Natural killer cell (primary cell): Measurements from ENCODE around the gene LMAN2. TPM values are rescaled to one million over a fixed set of nuclear protein-coding genes. Genes with fewer than 3 reads are reported as not detected.

Experiments used
- ATAC-seq, 3 donors: fragments of 150-1000 bp in 2 of 3; fragments of 200-7000 bp in 1 of 3; cut with Tn5 transposase; 1 replicate in 1 of 3; 2 replicates in 2 of 3; pipeline ENCODE4 v1.10.0; 2021; ENCODE audit warnings: mild to moderate bottlenecking in 2 of 3, moderate library complexity in 2 of 3
- DNase-seq, 2 donors: peaks; one replicate each; pipeline versions ENCODE4 v3.0.0 to v3.0.0-alpha.2; 2013 to 2021; ENCODE audit warnings: mixed read lengths in 1 of 2
- H3K27ac ChIP-seq: one replicate; pipeline ENCODE4 v1.5.1; 2013; ENCODE audit warnings: mild to moderate bottlenecking, low read length
- H3K27me3 ChIP-seq: one replicate; pipeline ENCODE4 v1.6.1; 2013; ENCODE audit warnings: low read length; ENCODE audit not compliant: control insufficient read depth, insufficient read depth
- H3K36me3 ChIP-seq: one replicate; pipeline ENCODE4 v1.6.1; 2013; ENCODE audit warnings: low read length; ENCODE audit not compliant: control insufficient read depth, insufficient read depth
- H3K4me1 ChIP-seq: one replicate; pipeline ENCODE4 v1.6.1; 2013; ENCODE audit warnings: low read length; ENCODE audit not compliant: control insufficient read depth, insufficient read depth
- H3K4me3 ChIP-seq: one replicate; pipeline ENCODE4 v1.5.1; 2013; ENCODE audit warnings: low read length
- H3K9me3 ChIP-seq: one replicate; pipeline ENCODE4 v1.6.1; 2013; ENCODE audit warnings: low read length; ENCODE audit not compliant: control insufficient read depth, insufficient read depth
- H3K27ac Mint-ChIP-seq, 2 donors: one replicate each; pipeline ENCODE4 v1.8.0; 2022; ENCODE audit warnings: mild to moderate bottlenecking in 2 of 2, mixed read lengths in 2 of 2, moderate library complexity in 1 of 2
- H3K27me3 Mint-ChIP-seq, 2 donors: one replicate each; pipeline ENCODE4 v1.8.0; 2022; ENCODE audit warnings: low read depth in 2 of 2, mixed read lengths in 2 of 2
- H3K36me3 Mint-ChIP-seq: one replicate; pipeline ENCODE4 v1.8.0; 2022; ENCODE audit warnings: mixed read lengths
- H3K4me1 Mint-ChIP-seq, 2 donors: one replicate each; pipeline ENCODE4 v1.8.0; 2022; ENCODE audit warnings: mixed read lengths in 2 of 2
- H3K4me3 Mint-ChIP-seq: one replicate; pipeline ENCODE4 v1.8.0; 2022; ENCODE audit warnings: mild to moderate bottlenecking, moderate library complexity, mixed read lengths
- H3K9me3 Mint-ChIP-seq, 2 donors: one replicate each; pipeline ENCODE4 v1.8.0; 2022; ENCODE audit warnings: mixed read lengths in 2 of 2
- CTCF ChIP-seq: fragments of 200-600 bp; IDR thresholded peaks from one replicate; pipeline ENCODE4 v1.8.0; 2022; ENCODE audit warnings: antibody characterized with exemption
- WGBS: methylation state at CpG from one replicate; pipeline ENCODE4 v1.1.7; 2013; ENCODE audit warnings: missing lambda C conversion rate; ENCODE audit not compliant: insufficient coverage; 5-methylcytosine and 5-hydroxymethylcytosine counted together
- intact Hi-C: fragments of 100-400 bp; cut with micrococcal nuclease; formaldehyde crosslinking; loops from one replicate; pipeline ENCODE4 v1.14.2; 2022
- total RNA-seq, 4 donors: library from RNA; stranded (reverse); fragments of 120-200 nt in 1 of 4; gene quantifications; one replicate each; pipeline versions ENCODE4 v1.2.3 to v1.2.4, GENCODE V29; 2013 to 2022

LMAN2 gene
- total RNA-seq, 3 donors from 2014 or later (not counting 1 experiment from before 2014, with no cell fraction given): 112 to 124 (median 114) TPM

- Mint-ChIP-seq H3K4me1 (peaks cover 61 to 67% of the 10 kb centered on the region in 2 donors), H3K27me3 (no peaks in the 10 kb centered on the region), H3K4me3 (peak overlapping the region; percentile 90), H3K9me3 (no peaks in the 10 kb centered on the region), H3K27ac (peak overlapping the region; percentile 88 to 89), H3K36me3 (no peaks in the 10 kb centered on the region)
- no peaks in the 10 kb centered on the region for H3K9me3 ChIP-seq
- intact Hi-C loops: loop anchor here (5.0 kb wide), 2 partner anchors 35 to 45 kb away; partner anchors contain the start of gene MXD3
- H3K27me3 ChIP-seq: no peaks in the 10 kb centered on the region
- no peak overlapping the region for H3K4me3 ChIP-seq
- peak overlapping the region; percentile 51 for H3K27ac ChIP-seq
- WGBS: 53% methylated on average over 5 of the region's 5 CpGs
- DNase-seq: no peak
- TF ChIP-seq CTCF: no peak
- H3K36me3 ChIP-seq: peaks cover 5% of the 10 kb centered on the region
- ATAC-seq: no peak
- peaks cover 70% of the 10 kb centered on the region for H3K4me1 ChIP-seq
Measured at GRCh38 chr5:177357146-177357458, 5.6 kb upstream of the LMAN2 start.

- Mint-ChIP-seq H3K4me3 (peak overlapping the region; percentile 90), H3K27me3 (no peaks in the 10 kb centered on the region), H3K4me1 (peaks cover 61 to 67% of the 10 kb centered on the region in 2 donors), H3K9me3 (no peaks in the 10 kb centered on the region), H3K36me3 (no peaks in the 10 kb centered on the region), H3K27ac (peak overlapping the region; percentile 88 to 89)
- H3K27me3 ChIP-seq: no peaks in the 10 kb centered on the region
- no peak for TF ChIP-seq CTCF
- no peak overlapping the region for H3K4me3 ChIP-seq
- peak overlapping the region; percentile 51 for H3K27ac ChIP-seq
- 46% methylated on average over 3 of the region's 3 CpGs for WGBS
- no peak for DNase-seq
- intact Hi-C loops: loop anchor here (5.0 kb wide), 2 partner anchors 36 to 44 kb away; partner anchors contain the start of gene MXD3
- peaks cover 4% of the 10 kb centered on the region for H3K36me3 ChIP-seq
- peaks cover 70% of the 10 kb centered on the region for H3K4me1 ChIP-seq
- no peak for ATAC-seq
- no peaks in the 10 kb centered on the region for H3K9me3 ChIP-seq
Measured at GRCh38 chr5:177356746-177357145, 5.3 kb upstream of the LMAN2 start.

- DNase-seq (no peak), ATAC-seq (no peak)
- 44% methylated on average over 1 of the region's 1 CpG for WGBS
- H3K27ac Mint-ChIP-seq: peak overlapping the region; percentile 88 to 89
- intact Hi-C loops: loop anchor here (5.0 kb wide), 2 partner anchors 36 to 44 kb away; partner anchors contain the start of gene MXD3
- Histone ChIP-seq H3K4me3 (no peak overlapping the region), H3K27me3 (no peaks in the 10 kb centered on the region), H3K9me3 (no peaks in the 10 kb centered on the region), H3K27ac (no peak overlapping the region), H3K4me1 (peaks cover 65% of the 10 kb centered on the region), H3K36me3 (peaks cover 4% of the 10 kb centered on the region)
- peaks cover 62 to 68% of the 10 kb centered on the region in 2 donors for H3K4me1 Mint-ChIP-seq
- no peaks in the 10 kb centered on the region for H3K36me3 Mint-ChIP-seq
- H3K4me3 Mint-ChIP-seq: no peak overlapping the region
- H3K27me3 Mint-ChIP-seq: no peaks in the 10 kb centered on the region
- no peak for TF ChIP-seq CTCF
- no peaks in the 10 kb centered on the region for H3K9me3 Mint-ChIP-seq
Measured at GRCh38 chr5:177355868-177356168, 4.3 kb upstream of the LMAN2 start.

- no peak for TF ChIP-seq CTCF
- Mint-ChIP-seq H3K27ac (peak overlapping the region; percentile 23 to 88), H3K4me1 (peaks cover 67 to 73% of the 10 kb centered on the region in 2 donors), H3K36me3 (no peaks in the 10 kb centered on the region), H3K27me3 (no peaks in the 10 kb centered on the region), H3K4me3 (no peak overlapping the region), H3K9me3 (no peaks in the 10 kb centered on the region)
- DNase-seq (no peak), ATAC-seq (no peak)
- intact Hi-C loops: loop anchor here (5.0 kb wide), 2 partner anchors 37 to 43 kb away; partner anchors contain the start of gene MXD3
- no CpG with 5 or more reads among the region's 1 CpG for WGBS
- no peak overlapping the region for H3K4me3 ChIP-seq
- H3K27ac ChIP-seq: no peak overlapping the region
- peaks cover 4% of the 10 kb centered on the region for H3K36me3 ChIP-seq
- H3K27me3 ChIP-seq: no peaks in the 10 kb centered on the region
- peaks cover 66% of the 10 kb centered on the region for H3K4me1 ChIP-seq
- H3K9me3 ChIP-seq: no peaks in the 10 kb centered on the region
Measured at GRCh38 chr5:177355162-177355867, 3.8 kb upstream of the LMAN2 start.
